COLO668 (cell line): ENCODE data around the gene LOXL3.
"Not testable (repeated sequence)": the region's sequence is repeated elsewhere in the genome, so short reads cannot be mapped to it uniquely, and the experiment has no call there.

Experiments used
- DNase-seq: peaks from one replicate; lab custom pipeline; 2025; ENCODE audit not compliant: unreplicated experiment; lab: John Stamatoyannopoulos, UW

The LOXL3 gene

DNA sequence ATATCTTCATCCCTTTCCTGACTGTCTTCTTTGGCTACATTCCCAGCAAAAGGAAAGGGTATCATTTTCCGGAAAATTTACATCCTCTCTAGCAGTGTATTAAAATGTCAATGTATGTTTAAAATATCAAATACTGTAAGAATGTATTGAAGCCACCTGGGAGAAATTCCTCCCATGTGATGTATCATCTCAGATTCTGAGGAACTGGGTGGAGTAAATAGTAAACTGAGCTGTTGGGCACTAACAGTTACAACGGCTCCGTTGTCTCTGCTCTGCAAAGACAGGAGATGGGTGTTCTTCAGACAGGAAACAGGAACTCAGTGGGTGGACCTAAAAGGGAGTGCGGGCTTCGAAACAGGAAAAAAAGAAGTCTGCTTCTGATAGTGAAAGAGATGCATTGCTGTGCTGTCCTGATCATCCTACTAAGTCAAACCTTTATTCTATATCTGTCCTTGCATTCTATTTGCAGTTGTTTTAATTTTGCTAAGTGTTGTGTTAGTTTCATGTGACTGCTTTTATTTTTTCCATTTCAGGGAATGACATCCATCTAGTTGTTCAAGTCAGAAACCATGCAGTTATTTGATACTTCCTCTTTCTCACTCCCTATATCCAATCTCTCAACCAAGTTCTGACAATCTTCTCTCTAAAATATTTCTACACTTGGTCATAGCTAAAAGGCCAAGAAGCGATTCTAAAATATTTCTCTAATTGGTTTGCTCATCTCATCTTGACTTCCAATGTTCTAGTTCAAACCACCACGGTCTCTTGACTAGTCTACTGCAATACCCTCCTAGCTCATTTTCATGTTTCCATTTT, 20.2 kb upstream of the LOXL3 start:
- no peak for DNase-seq

DNA sequence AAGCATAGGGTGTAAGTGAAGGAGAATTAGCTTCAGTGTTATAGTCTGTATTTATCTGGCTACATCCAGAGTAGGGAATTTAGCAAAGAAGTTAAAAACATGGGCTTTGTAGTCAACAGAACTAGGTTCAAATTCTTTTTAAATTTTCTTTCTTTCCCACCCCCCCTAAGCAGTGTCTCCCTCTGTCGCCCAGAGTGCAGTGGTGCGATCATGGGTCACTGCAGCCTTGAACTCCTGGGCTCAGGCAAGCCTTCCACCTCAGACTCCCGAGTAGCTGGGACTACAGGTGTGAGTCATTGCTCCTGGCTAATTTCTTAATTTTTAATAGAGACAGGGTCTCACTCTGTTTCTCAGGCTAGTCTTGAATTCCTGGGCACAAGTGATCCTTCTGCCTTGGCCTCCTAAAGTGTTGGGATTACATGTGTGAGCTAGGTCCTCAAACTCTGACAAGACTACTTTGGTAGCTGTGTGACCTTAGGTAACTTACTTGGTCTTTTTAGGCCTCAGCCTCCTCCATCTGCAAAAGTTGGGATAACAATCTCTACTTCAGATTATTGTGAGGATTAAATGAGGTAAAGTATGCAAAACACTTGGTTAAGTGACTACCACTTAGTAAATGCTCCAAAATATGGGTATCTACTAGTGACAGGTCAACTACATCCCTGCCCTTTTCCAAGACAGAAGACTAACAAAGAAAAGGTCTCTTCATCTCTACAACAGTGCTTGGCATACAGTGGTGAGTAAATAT, 18.6 kb upstream of the LOXL3 start:
- no peak for DNase-seq

DNA sequence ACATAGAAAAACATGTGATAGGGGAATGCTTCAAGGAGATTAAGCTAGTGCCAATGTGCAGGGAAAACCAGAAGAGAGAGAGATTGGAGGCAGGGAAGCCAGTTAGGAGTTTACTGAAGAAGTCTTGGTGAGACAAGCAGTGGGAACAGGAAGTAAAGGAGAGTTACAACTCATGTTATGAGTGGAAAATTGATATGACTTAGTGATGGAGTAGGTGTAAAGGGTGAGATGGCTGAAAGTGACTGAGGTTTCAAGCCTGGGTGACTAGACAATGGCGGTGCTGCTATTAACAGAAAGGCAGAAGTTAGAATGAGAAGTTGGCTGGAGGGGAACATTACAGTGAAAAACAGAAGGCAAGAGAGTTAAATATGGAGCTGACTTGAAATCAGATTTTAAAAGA, 17.3 kb upstream of the LOXL3 start:
- no peak for DNase-seq

DNA sequence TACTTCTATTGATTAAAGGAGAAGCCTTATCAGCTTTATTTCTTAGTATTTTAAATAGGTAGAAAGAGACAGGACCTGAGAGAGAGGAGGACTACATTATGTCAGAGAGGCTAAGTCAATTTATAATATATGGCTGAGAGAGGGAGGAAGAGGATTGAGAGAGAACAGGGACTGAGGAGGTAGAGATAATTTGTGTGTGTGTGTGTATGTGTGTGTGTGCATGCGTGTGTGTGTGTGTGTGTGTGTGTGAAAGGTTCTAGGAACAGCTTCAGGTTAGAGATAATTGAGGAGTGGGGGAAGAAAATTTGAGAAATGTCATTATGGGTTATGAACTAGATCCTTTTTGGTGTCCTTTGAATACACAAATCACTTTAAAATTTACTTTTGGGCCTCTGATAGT, 15.9 kb upstream of the LOXL3 start:
- no peak for DNase-seq

DNA sequence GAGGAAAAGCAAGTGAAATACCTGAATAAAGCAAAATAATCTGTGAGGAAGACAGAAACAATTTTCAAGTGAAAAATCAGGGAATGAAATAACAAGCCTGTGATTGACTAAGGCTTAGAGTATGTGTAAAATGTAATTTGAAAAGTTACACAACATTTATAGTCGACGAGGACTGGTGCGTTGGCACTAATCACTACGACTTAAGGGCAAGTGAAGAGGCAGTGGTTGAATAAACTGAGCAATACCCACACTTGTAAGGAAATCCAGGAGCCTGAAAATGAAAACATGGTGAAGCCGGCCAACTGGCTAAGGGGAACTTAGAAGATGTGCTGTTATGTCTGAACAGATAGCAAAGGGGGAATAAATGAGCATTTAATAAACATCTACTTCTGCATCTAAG, 14.1 kb upstream of the LOXL3 start:
- no peak for DNase-seq

DNA sequence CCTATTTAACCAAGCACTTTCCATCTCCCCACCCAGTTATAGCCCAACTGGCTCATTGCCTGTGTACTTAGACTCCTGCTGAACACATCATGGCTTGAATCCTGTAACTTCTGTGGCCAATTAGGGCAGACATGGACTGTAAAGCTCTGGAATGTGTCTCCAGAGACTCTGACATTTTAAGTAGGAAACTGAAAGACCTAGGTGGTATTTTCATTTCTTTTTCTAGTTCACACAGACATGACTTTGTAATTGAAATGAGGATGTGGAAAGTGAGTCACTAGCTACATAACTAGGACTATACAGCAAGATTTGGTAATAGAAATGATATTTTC, 13.0 kb upstream of the LOXL3 start:
- no peak for DNase-seq

DNA sequence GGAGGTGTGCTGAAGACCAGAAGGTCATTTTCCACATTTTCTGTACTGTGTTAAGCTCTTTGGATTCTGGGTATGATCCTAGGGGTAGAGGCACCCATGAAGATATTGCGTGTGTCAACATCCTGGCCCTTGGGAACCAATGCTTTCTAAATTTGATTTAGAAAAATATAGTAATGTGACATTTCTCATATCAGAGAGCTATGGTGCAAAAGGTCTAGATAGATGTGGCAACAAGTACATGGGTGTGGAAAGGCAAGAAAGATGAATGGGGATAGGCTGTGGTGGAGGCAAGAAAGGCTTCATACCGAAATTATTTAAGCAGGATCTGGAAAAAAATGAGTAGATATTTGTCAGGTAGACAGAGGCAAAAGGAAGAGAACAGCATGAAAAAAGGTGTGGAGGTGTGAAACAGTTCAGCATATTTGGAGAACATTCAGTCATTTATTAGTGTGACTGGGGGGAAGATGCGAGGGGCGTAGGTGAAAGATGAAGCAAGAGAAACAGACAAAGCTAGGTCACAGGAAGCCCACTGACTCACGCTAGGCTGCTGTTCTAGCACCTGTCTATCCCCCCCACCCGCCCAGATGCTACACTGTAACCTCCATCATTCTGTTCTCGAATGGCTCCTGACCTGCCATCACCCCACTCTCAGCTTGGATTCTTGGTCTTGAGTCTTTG, 12.5 kb upstream of the LOXL3 start:
- DNase-seq: no peak

DNA sequence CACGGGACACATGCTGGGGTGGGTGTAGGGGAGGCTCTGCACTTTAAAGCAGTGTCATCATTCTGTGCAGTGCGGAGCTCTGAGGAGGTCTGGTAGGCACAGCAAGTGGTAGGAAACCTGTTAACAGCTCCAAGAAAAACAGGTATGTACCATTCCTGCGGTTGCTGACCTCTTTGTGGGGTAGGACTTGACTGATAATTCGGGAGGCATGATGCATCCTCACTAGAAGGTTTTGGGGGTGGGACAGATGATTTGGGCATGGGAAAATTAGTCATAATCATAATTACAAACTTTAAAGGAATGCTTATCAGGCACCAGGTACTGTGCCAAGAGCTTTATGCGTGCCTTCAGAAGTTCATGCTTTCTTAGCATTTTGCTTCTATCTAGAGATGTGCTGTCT, 10.5 kb upstream of the LOXL3 start:
- DNase-seq: no peak

DNA sequence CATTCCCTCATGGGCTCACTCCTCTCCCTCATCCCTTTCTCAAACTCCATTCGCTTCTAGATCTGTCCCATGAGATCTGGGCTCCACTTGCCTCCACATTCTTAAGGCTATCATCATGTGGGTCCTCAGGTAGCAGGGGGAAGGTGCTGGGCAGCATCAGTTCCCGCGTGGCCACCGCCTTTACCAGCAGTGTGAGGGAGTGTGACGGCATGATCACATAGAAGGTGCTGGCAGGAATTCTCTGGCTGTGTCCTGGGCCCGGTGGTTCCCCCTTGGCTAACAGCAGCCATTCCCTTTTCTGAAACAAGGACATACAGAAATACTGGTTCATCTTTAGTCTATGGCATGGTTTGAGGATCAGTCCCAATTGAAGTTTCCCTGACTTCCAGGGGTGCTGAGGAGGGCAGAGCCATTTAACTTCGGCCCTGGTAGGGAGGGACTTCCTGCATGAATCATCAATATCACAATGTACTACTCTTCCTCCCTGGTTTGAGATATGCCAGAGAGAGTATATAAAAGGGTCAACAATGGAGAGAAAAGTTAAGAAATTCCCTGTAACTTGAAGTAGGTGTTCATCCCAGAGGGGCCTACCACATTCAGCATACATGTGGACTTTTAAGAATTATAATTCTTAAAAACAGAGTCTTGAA, 8.5 kb upstream of the LOXL3 start:
- DNase-seq: no peak

DNA sequence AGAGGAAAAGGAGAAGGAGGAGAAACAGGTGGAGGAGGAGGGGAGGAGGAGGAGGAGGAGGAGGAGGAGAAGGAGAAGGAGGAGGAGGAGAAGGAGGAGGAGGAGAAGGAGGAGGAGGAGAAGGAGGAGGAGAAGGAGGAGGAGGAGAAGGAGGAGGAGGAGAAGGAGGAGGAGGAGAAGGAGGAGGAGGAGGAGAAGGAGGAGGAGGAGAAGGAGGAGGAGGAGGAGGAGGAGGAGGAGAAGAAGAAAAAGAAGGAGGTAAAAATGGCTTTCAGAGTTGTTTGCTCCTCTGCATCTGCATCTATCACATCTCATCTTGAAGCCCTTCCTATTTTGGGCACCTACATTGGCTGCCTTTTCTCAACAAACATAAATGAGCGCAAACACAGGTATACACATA, 7.3 kb upstream of the LOXL3 start:
- DNase-seq: not testable (repeated sequence)

DNA sequence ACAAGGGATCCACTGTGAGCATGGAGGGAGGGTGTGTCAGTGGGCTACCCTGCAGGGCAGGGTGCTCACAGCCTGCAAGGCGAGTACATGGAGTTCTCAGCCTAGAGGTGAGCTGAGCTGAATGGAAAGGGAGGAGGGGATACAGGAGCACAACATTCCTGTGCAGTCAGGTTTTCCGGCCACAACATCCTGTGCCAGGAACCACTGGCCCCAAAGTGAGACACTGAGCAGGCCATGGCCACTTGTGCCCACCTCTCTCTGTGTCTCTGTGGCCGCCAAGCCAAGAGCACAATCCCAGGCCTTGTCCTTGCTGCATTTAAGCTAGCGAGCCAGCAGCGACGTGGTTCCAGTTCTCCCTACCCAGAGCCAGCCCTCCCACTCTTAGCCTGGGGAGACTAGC, 6.8 kb upstream of the LOXL3 start:
- no peak for DNase-seq

DNA sequence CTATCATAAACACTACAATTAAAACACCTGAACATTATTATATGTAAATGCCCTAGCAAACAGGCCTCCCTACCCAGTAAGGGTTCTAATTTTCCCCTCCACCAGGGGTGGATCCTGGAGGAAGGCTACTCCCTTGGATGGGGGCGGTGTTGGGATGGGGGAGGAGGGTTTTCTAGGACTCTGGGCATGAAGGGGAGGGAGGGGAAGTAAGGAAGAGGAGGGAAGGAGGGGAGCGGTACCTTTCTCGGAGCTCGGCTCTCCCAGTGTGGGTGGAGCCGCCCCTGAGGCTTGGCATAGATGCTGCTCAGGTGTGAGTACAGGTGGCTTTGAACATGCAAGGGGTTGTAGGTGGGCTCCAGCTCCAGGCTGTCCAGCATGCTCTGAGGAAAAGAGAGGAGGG, 6.2 kb upstream of the LOXL3 start:
- DNase-seq: no peak

DNA sequence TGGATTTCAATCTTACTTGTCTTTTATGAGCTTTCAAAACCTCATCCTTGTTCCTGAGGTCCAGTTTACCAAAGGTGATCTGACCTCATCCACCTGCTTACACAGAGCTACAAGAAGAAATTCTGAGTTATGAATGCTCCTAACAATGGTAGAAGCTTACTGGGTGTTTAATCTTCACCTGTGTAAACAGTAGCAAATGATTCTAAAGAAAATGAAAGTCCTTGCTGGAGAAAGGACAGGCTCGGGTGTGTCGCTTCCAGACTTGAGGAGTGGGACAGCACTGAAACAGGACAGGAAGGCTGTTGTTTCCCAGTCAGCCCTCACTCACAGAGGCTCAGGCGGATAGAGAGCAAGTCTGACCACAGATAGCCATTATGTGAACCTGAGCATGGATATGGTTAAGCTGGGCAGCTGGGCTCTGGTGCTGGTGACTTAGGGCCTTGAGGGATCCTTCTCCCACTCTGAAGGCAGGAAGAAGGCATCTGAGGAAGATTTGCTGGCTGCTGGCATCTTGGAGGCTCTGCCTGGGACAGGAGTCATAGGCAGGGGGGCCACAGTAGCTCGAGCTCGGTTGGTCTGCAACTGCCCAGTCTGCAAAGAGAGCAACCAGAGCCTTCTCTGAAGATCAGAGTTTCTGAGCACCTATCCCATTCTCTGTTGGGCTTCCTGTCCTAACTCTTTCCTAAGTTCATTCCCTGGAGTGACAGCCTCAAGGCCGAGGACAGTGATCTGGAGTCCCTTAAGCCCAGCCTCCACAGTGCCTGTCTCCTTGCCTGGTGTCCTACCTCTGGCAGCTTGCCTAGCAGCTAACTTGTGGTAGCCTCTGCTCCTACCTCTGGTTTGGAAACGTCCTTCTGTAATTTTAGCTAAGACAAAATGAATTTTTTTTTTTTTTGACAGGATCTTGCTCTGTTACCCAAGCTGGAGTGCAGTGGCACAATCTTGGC, 4.8 kb upstream of the LOXL3 start:
- DNase-seq: no peak

DNA sequence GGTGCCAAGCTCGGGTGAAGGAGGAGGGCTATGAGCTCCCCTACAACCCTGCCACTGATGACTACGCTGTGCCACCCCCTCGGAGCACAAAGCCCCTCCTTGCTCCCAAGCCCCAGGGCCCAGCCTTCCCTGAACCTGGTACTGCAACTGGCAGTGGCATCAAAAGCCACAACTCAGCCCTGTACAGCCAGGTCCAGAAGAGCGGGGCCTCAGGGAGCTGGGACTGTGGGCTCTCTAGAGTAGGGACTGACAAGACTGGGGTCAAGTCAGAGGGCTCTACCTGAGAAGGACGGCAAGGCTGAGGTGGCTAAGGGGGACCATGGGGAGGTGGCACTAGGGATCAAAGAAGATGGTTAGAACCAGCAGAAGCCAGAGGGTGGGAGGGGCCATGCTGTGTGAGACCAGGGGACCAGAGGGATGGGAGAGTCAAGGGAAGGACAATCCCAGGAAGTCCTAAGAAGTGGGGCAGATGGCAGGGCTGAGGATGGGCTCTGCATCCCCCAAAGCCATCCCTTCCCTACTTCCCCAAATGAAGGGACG, 3.2 kb upstream of the LOXL3 start:
- DNase-seq: no peak

DNA sequence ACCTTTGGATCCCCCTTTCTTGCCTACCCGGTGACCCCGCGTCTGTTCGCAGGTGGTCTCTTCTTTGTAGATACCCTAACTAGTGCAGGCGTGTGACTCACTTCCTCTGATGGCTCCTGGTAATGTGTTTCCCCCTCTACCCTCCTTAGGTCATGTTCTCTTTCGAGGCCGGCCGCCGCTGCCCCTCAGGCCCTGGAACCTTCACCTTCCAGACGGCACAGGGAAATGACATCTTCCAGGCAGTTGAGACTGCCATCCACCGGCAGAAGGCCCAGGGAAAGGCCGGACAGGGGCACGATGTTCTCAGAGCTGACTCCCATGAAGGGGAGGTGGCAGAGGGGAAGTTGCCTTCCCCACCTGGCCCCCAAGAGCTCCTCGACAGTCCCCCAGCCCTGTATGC, 2.4 kb upstream of the LOXL3 start:
- no peak for DNase-seq

DNA sequence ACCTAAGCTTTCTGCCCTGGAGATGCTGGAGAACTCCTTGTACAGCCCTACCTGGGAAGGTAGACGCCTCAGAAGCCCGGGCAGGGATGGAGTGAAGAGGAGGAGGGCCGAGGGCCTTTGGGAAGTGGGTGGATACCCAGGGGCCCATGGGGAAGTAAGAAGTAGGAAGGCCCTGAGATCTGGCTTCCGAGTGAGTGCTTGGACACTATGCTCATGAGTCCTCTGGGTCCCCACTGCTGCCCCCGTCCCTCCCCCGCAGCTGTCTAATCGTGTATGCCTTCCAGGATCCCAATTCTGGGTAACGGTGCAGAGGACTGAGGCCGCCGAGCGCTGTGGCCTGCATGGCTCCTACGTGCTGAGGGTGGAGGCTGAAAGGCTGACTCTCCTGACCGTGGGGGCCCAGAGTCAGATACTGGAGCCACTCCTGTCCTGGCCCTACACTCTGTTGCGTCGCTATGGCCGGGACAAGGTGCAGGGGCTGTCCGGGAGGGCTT, 1.9 kb upstream of the LOXL3 start:
- no peak for DNase-seq

DNA sequence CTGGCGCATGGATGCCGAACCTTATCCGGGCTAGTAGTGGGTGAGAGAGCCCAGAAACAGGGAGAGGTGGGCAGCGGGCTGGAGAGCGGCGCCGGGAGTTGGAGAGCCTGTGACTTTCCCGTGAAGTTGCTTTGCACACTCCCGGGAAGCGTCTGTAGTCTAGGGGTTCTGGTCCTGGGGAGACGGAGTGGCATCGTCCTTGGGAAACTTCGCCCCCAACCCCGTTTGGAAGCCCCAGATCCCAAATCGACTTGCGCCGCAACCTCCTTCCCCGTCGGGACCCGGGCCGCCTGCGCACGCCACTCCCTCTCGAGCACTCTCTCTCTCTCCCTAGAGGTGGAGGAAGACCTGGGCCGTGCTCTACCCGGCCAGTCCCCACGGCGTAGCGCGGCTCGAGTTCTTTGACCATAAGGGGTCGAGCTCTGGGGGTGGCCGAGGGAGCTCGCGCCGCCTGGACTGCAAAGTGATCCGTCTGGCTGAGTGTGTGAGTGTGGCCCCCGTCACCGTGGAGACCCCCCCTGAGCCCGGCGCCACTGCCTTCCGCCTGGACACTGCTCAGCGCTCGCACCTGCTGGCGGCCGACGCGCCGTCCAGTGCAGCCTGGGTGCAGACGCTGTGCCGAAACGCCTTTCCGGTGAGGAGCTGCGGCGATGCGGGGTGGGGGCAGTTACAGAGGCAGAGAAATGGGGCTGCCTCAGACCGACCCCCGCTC, 1.2 kb upstream of the LOXL3 start:
- DNase-seq: peak; percentile 70

DNA sequence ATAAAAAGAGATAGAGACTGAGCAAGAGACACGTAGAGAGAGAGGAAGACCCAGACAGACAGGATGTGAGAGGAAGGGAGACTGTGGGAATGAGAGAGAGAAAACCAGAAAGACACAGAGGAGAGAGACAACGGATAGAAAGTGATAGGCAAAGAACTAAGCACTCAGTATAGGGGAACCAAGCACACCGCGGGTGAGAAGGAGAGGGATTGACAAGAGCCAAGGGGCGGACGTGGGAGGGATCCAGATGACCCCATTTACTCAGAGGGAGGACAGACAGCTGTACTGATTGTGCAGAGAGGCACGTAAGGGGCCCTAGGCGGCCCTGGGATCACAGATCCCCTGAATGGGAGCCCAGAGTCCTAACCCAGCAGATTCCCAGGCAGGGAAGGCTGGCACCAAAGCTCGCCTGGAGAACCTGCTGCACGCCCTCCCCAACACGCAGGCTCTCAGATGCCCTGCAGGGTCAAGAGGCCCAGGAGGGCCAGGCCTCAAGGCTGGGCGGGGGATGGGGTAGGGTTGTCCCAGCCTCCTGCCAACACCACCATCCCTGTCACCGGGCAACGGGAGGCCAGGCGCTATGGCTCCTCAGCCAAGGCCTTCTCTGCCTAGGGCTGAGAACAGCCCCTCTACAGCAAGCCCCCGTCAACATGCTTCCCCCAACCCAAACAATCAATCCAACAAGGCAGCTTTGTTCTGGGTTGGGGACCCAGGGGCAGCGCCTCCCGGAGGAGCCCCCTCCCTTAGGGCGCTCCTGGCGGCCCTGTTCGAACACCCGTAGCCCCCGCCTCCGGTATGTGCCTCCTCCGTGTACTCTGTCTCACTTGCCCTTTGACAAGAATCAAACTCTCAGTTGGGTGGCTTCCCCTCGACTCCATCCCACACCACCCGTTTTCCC, 579 bp downstream of the LOXL3 start:
- peak; percentile 45 for DNase-seq
